ENCODE data around the gene INVS.

The INVS gene

GRCh38 chr9:100202806-100203205 lies 103.8 kb downstream of the INVS start:
- no peaks in the 10 kb centered on the region for H3F3A ChIP-seq (ENCODE audit: insufficient read depth, low read length)
- H3K27ac ChIP-seq (ENCODE audit: low read length) = no peak overlapping the region
- H3K9me3 ChIP-seq (replicated peaks; ENCODE audit: insufficient read depth, low read length) = no peaks in the 10 kb centered on the region
- H3K27me3 ChIP-seq (replicated peaks; ENCODE audit: insufficient read depth, low read length) = no peaks in the 10 kb centered on the region
- H3K79me2 ChIP-seq (ENCODE audit: low read length) = no peaks in the 10 kb centered on the region
- H3K36me3 ChIP-seq (replicated peaks; ENCODE audit: insufficient read depth, low read length) = no peaks in the 10 kb centered on the region
- no peak overlapping the region for H3K4me2 ChIP-seq (ENCODE audit: low read depth, low read length)
- no peak for TF ChIP-seq EZH2 (optimal IDR thresholded peaks at IDR 0.05; ENCODE audit: low read depth, low read length)
- no peak for TF ChIP-seq CTCF (IDR thresholded peaks at IDR 0.05; ENCODE audit: low read length)
- H3K9me2 ChIP-seq (replicated peaks; ENCODE audit: insufficient read depth, low read length) = no peaks in the 10 kb centered on the region
- no peak for DNase-seq
- no peak overlapping the region for H2AFZ ChIP-seq (ENCODE audit: low read length)
- H3K9ac ChIP-seq (ENCODE audit: low read length) = no peak overlapping the region
- H3K4me3 ChIP-seq (ENCODE audit: low read length) = no peak overlapping the region
- H3K4me1 ChIP-seq (ENCODE audit: low read length) = no peaks in the 10 kb centered on the region
- H4K20me1 ChIP-seq (ENCODE audit: insufficient read depth, low read length) = no peaks in the 10 kb centered on the region

GRCh38 chr9:100204796-100205195 lies 105.8 kb downstream of the INVS start:
- TF ChIP-seq CTCF (IDR thresholded peaks at IDR 0.05; ENCODE audit: low read length) (no peak), EZH2phosphoT487 (IDR thresholded peaks at IDR 0.05; ENCODE audit: low read length) (no peak), EZH2 (optimal IDR thresholded peaks at IDR 0.05; ENCODE audit: low read depth, low read length) (no peak)

GRCh38 chr9:100206899-100207298 lies 107.9 kb downstream of the INVS start:
- no peak for TF ChIP-seq CTCF (IDR thresholded peaks at IDR 0.05; ENCODE audit: low read length)
- no peak for TF ChIP-seq EZH2 (optimal IDR thresholded peaks at IDR 0.05; ENCODE audit: low read depth, low read length)
- no peak for TF ChIP-seq EZH2phosphoT487 (IDR thresholded peaks at IDR 0.05; ENCODE audit: low read length)
- Histone ChIP-seq H3K9me3 (replicated peaks; ENCODE audit: insufficient read depth, low read length) (no peaks in the 10 kb centered on the region), H3K9ac (ENCODE audit: low read length) (no peak overlapping the region), H3K79me2 (ENCODE audit: low read length) (no peaks in the 10 kb centered on the region), H3F3A (ENCODE audit: insufficient read depth, low read length) (no peaks in the 10 kb centered on the region), H3K9me2 (replicated peaks; ENCODE audit: insufficient read depth, low read length) (no peaks in the 10 kb centered on the region), H3K27ac (ENCODE audit: low read length) (no peak overlapping the region), H3K27me3 (replicated peaks; ENCODE audit: insufficient read depth, low read length) (no peaks in the 10 kb centered on the region), H3K36me3 (replicated peaks; ENCODE audit: insufficient read depth, low read length) (no peaks in the 10 kb centered on the region), H3K4me3 (ENCODE audit: low read length) (no peak overlapping the region), H3K4me2 (ENCODE audit: low read depth, low read length) (no peak overlapping the region), H3K4me1 (ENCODE audit: low read length) (peaks cover 4% of the 10 kb centered on the region), H4K20me1 (ENCODE audit: insufficient read depth, low read length) (no peaks in the 10 kb centered on the region), H2AFZ (ENCODE audit: low read length) (no peak overlapping the region)
- DNase-seq = no peak

More at GRCh38 chr9:100204796-100205195, 105.8 kb downstream of the INVS start:
- Histone ChIP-seq H3K9ac (ENCODE audit: low read length) (no peak overlapping the region), H3K27ac (ENCODE audit: low read length) (no peak overlapping the region), H3F3A (ENCODE audit: insufficient read depth, low read length) (no peaks in the 10 kb centered on the region), H2AFZ (ENCODE audit: low read length) (no peak overlapping the region), H3K36me3 (replicated peaks; ENCODE audit: insufficient read depth, low read length) (no peaks in the 10 kb centered on the region), H3K4me2 (ENCODE audit: low read depth, low read length) (no peak overlapping the region), H3K79me2 (ENCODE audit: low read length) (no peaks in the 10 kb centered on the region), H3K4me1 (ENCODE audit: low read length) (no peaks in the 10 kb centered on the region), H3K9me3 (replicated peaks; ENCODE audit: insufficient read depth, low read length) (no peaks in the 10 kb centered on the region), H3K4me3 (ENCODE audit: low read length) (no peak overlapping the region), H4K20me1 (ENCODE audit: insufficient read depth, low read length) (no peaks in the 10 kb centered on the region), H3K9me2 (replicated peaks; ENCODE audit: insufficient read depth, low read length) (no peaks in the 10 kb centered on the region), H3K27me3 (replicated peaks; ENCODE audit: insufficient read depth, low read length) (no peaks in the 10 kb centered on the region)
- DNase-seq = no peak
